Adrenal gland (tissue), 5 donors: Measurements from ENCODE around the gene ASB18.

Experiments
- CTCF ChIP-seq, 6 experiments: fragments of 450-650 bp in 4 of 6; fragments of 200-600 bp in 2 of 6; sonication (generic) in 1 of 6; IDR thresholded peaks; 1 replicate in 5 of 6; 2 replicates in 1 of 6; pipeline versions ENCODE4 v1.5.1 to v1.8.0; 2016 to 2021; ENCODE audit warnings: antibody characterized with exemption in 6 of 6, mild to moderate bottlenecking in 2 of 6, moderate library complexity in 1 of 6
- POLR2A ChIP-seq, 2 donors: fragments of 450-650 bp; IDR thresholded peaks; one replicate each; pipeline ENCODE4 v1.6.1; 2017; ENCODE audit warnings: antibody characterized with exemption in 2 of 2, mild to moderate bottlenecking in 2 of 2, moderate library complexity in 1 of 2
- donor health status: DM: no; HTN: no; CAD: no.

GRCh38 chr2:236265675-236266074, 1.5 kb upstream of the ASB18 start:
- TF ChIP-seq CTCF (IDR thresholded peaks at IDR 0.05), result no peak
- TF ChIP-seq POLR2A (IDR thresholded peaks at IDR 0.05), result no peak
